Large intestine (tissue), 3 donors: ENCODE results near the gene CD200R1L. TPM values are rescaled to one million over a fixed set of nuclear protein-coding genes. Genes with fewer than 3 reads are reported as not detected.

Experiments used
- DNase-seq, 2 donors: peaks; one replicate each; pipeline versions ENCODE4 v3.0.0 to v3.0.0-alpha.2; 2013
- H3K27ac ChIP-seq: one replicate; pipeline ENCODE4 v1.5.1; 2013; ENCODE audit warnings: low read length
- H3K27me3 ChIP-seq: 2 replicates; pipeline ENCODE4 v1.6.1; 2013; ENCODE audit warnings: low read length; ENCODE audit not compliant: control insufficient read depth, insufficient read depth
- H3K36me3 ChIP-seq: 2 replicates; pipeline ENCODE4 v1.6.1; 2013; ENCODE audit warnings: low read length; ENCODE audit not compliant: control insufficient read depth, insufficient read depth
- H3K4me1 ChIP-seq: one replicate; pipeline ENCODE4 v1.6.1; 2013; ENCODE audit warnings: low read length; ENCODE audit not compliant: control insufficient read depth, insufficient read depth
- H3K4me3 ChIP-seq: one replicate; pipeline ENCODE4 v1.5.1; 2013; ENCODE audit warnings: low read length
- H3K9me3 ChIP-seq: one replicate; pipeline ENCODE4 v1.6.1; 2013; ENCODE audit warnings: mild to moderate bottlenecking, low read depth, low read length, moderate library complexity; ENCODE audit not compliant: control insufficient read depth
- WGBS: methylation state at CpG from one replicate; pipeline ENCODE4 v1.1.5; 2013; ENCODE audit warnings: low lambda C conversion rate; ENCODE audit not compliant: insufficient coverage; 5-methylcytosine and 5-hydroxymethylcytosine counted together
- polyA plus RNA-seq: library from polyadenylated mRNA; unstranded; fragments of 120-200 nt; gene quantifications from one replicate; pipeline ENCODE4 v1.2.1, GENCODE V29; 2013

CD200R1L gene
- polyA plus RNA-seq, 1 donor: not detected

- no peaks in the 10 kb centered on the region for H3K4me1 ChIP-seq
- no peak overlapping the region for H3K4me3 ChIP-seq
- no peak for DNase-seq
- no peaks in the 10 kb centered on the region for H3K36me3 ChIP-seq
- H3K27ac ChIP-seq: no peak overlapping the region
- H3K27me3 ChIP-seq: no peaks in the 10 kb centered on the region
- no peaks in the 10 kb centered on the region for H3K9me3 ChIP-seq
Measured at GRCh38 chr3:112777811-112778210, 68.9 kb downstream of the CD200R1L start.

DNA sequence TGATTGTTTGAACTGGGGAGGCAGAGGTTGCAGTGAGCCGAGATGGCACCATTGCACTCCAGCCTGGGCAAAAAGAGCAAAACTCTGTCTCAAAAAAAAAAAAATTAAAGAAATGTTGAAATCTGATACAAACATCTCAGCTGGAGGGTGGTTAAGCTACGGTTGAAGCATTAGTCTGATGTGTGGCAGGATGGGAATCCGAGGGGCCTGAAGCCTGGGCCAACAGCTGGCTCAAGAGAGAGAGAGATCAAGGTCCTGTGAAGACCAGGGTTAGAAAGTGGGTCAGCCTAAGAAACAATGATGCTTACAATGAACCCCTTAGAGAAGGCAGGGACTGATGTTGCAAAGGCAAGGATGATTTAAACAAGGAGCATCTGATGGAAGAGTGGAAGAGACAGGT, 69.8 kb downstream of the CD200R1L start:
- H3K36me3 ChIP-seq: no peaks in the 10 kb centered on the region
- no peaks in the 10 kb centered on the region for H3K27me3 ChIP-seq
- no peak overlapping the region for H3K4me3 ChIP-seq
- WGBS: 80% methylated on average over 1 of the region's 3 CpGs
- no peaks in the 10 kb centered on the region for H3K9me3 ChIP-seq
- H3K4me1 ChIP-seq: no peaks in the 10 kb centered on the region
- DNase-seq: no peak
- H3K27ac ChIP-seq: no peak overlapping the region

- peak; percentile 30 to 46 for DNase-seq
- Histone ChIP-seq H3K27me3 (no peaks in the 10 kb centered on the region), H3K36me3 (no peaks in the 10 kb centered on the region), H3K9me3 (no peaks in the 10 kb centered on the region), H3K4me1 (no peaks in the 10 kb centered on the region), H3K4me3 (no peak overlapping the region), H3K27ac (no peak overlapping the region)
- WGBS: 80% methylated on average over 1 of the region's 2 CpGs
Measured at GRCh38 chr3:112776000-112776399, 70.7 kb downstream of the CD200R1L start.

DNA sequence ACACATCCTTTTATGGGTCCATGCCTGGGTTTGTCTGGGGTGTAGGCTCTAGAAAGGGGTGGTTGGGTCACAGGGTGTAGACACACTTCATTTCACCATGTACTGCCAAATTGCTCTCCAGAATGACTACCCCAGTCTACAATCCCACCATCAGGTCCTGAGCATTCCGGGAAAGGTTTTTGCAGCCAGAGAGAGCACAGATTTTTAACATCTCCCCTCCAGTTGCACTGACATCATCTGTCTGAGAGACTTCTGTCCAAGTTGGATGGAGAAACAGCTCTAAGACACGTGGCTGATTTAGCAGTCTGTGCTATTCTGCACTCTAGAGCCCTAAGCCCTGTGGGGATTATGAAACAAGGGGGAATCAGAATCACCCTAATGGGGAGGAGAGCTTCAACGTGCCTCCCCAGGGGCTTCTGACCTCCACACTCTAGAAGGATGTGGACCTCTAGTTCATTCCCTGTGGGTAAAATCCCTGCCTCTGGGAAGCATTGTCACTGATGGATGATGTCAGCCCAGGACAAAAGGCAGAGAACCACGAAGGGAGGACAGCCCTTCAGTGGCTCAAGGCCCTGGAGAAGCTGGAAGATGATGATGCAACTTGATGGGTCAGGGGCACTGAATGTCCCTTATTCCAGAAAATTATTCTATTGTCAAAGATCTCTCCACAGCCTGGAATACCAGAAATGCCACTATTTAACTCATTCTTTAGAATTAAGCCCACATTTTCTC, 71.5 kb downstream of the CD200R1L start:
- H3K27me3 ChIP-seq: no peaks in the 10 kb centered on the region
- no peak overlapping the region for H3K4me3 ChIP-seq
- no peak overlapping the region for H3K27ac ChIP-seq
- no peaks in the 10 kb centered on the region for H3K4me1 ChIP-seq
- no peaks in the 10 kb centered on the region for H3K9me3 ChIP-seq
- no CpG with 5 or more reads among the region's 4 CpGs for WGBS
- no peaks in the 10 kb centered on the region for H3K36me3 ChIP-seq
- DNase-seq: no peak

DNA sequence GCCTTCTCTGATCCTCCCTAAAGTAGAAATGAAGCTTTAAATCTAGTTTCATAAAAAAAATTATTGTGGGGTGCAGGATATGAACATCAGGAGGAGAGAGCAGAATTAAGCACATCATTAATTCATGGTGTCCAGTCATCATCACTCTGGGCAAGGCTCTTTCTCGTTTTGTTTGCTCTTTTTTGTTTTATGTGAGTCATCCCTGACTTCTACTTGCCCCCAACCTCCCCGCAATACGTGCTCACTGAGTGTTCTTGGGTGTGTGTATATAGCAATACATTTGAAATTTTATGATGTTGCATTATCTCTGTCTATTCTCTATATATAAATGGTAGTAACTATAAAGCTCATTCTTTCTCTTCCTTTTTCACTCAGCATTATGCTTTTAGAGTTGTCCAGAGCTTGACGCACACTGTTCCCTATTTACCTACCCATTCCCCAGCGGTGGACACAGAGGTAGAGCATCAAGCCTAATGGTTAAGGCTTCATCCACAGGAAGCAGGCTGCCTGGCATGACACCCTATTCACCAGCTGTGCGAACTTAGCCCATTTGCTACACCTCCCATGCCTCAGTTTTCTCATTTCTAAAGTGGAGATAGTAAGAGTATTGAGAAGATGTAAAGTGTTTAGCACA, 72.3 kb downstream of the CD200R1L start:
- DNase-seq: no peak
- Histone ChIP-seq H3K4me1 (no peaks in the 10 kb centered on the region), H3K36me3 (no peaks in the 10 kb centered on the region), H3K9me3 (no peaks in the 10 kb centered on the region), H3K27ac (no peak overlapping the region), H3K27me3 (no peaks in the 10 kb centered on the region), H3K4me3 (no peak overlapping the region)
- no CpG with 5 or more reads among the region's 6 CpGs for WGBS

DNA sequence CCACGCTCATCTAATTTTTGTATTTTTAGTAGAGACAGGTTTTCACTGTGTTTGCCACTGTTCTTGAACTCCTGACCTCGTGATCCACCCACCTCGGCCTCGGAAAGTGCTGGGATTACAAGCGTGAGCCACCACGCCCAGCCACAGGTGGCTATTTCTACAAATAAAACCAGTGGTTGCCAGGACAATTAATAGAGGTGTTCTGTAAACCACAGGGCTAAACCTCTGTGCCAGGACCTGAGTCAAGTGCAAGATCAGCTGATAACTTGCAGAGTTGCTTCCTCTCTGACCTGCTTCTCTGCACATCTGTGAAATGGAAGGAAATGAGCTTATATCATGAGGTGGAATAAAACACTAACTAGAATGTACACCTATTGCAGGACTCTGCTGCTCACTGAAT, 72.8 kb downstream of the CD200R1L start:
- no peak overlapping the region for H3K4me3 ChIP-seq
- no peaks in the 10 kb centered on the region for H3K9me3 ChIP-seq
- no peaks in the 10 kb centered on the region for H3K27me3 ChIP-seq
- no peaks in the 10 kb centered on the region for H3K4me1 ChIP-seq
- no peaks in the 10 kb centered on the region for H3K36me3 ChIP-seq
- peak in 1 of 2 donors; percentile 24 for DNase-seq
- no CpG with 5 or more reads among the region's 6 CpGs for WGBS
- H3K27ac ChIP-seq: no peak overlapping the region

- H3K4me1 ChIP-seq: no peaks in the 10 kb centered on the region
- no peak overlapping the region for H3K4me3 ChIP-seq
- no CpG with 5 or more reads among the region's 2 CpGs for WGBS
- H3K36me3 ChIP-seq: no peaks in the 10 kb centered on the region
- H3K27ac ChIP-seq: no peak overlapping the region
- no peaks in the 10 kb centered on the region for H3K9me3 ChIP-seq
- no peak for DNase-seq
- H3K27me3 ChIP-seq: no peaks in the 10 kb centered on the region
Measured at GRCh38 chr3:112770951-112771350, 75.7 kb downstream of the CD200R1L start.

DNA sequence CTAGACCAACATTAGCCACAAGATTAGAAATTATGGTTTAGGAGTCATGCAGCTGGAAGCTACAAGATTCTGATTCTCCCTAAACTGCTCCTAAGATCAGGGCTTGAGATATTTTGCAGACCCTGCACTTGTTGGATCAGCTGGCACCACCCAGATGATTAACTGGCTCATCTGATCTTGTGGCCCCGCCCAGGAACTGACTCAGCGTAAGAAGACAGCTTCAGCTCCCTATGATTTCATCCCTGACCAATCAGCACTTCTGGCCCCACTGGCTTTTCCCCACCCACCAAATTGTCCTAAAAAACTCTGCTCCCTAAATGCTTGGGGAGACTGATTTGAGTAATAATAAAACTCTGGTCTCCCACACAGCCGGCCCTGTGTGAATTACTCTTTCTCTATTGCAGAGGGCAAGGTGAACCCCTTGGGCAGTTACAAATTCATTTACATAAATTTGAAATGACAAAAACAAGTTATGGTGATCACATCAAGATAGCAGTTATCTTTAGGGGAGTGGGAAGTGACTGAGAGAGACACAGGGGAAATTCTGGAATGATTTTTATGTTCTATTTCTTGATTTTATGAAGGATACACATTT, 76.5 kb downstream of the CD200R1L start:
- H3K27me3 ChIP-seq: no peaks in the 10 kb centered on the region
- 83% methylated on average over 1 of the region's 3 CpGs for WGBS
- H3K4me1 ChIP-seq: no peaks in the 10 kb centered on the region

DNA sequence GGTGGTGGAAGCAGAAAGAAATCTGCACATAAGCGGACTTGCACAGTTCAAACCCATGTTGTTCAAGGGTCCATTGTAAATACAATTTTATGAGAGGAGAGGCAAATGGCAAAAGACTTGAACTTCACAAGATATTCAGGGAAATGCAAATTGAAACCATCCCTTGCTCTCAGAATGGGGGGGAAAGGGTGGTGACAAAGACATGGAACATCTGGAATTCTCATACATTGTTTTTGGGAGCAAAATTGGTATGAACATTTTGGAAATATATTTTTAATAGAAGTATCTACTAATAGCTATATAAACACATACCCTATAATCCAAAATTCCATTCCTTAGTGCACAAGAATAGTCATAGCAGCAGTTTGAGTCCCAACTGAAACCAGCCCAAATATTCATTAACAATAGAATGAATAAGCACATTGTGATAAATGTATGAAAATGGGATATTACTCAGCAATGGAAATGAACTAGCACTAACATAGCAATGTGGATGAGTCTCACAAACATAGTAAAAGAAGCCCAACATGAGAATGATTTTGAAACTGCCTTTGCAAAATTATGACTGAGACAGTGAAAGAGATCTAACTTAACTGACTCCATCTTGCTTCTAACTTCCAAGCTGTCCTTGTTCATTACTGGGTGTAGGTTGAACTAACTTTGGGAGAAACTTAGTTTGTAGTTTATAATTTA, 77.2 kb downstream of the CD200R1L start:
- DNase-seq: no peak
- no peaks in the 10 kb centered on the region for H3K9me3 ChIP-seq
- H3K27me3 ChIP-seq: no peaks in the 10 kb centered on the region
- no peak overlapping the region for H3K27ac ChIP-seq
- no peaks in the 10 kb centered on the region for H3K4me1 ChIP-seq
- WGBS: no CpG with 5 or more reads among the region's 1 CpG
- no peak overlapping the region for H3K4me3 ChIP-seq
- no peaks in the 10 kb centered on the region for H3K36me3 ChIP-seq

More for the DNA sequence above, 76.5 kb downstream of the CD200R1L start:
- H3K9me3 ChIP-seq: no peaks in the 10 kb centered on the region
- H3K4me3 ChIP-seq: no peak overlapping the region
- no peaks in the 10 kb centered on the region for H3K36me3 ChIP-seq
- H3K27ac ChIP-seq: no peak overlapping the region
- DNase-seq: no peak

- H3K9me3 ChIP-seq: no peaks in the 10 kb centered on the region
- no peaks in the 10 kb centered on the region for H3K27me3 ChIP-seq
- DNase-seq: no peak
- H3K4me1 ChIP-seq: no peaks in the 10 kb centered on the region
- no peak overlapping the region for H3K27ac ChIP-seq
- no peaks in the 10 kb centered on the region for H3K36me3 ChIP-seq
- no peak overlapping the region for H3K4me3 ChIP-seq
- 100% methylated on average over 1 of the region's 2 CpGs for WGBS
Measured at GRCh38 chr3:112767777-112768176, 78.9 kb downstream of the CD200R1L start.
